HepG2 (cell line): ENCODE data around the gene GJA3. TPM values are rescaled to one million over a fixed set of nuclear protein-coding genes. Genes with fewer than 3 reads are reported as not detected.

Source experiments
- AGO1 ChIP-seq: fragments of 200-400 bp; formaldehyde crosslinking; IDR thresholded peaks from 2 replicates; pipeline ENCODE4 v1.6.1; 2017; ENCODE audit warnings: mild to moderate bottlenecking, low read depth, low read length, moderate library complexity; ENCODE audit not compliant: poor library complexity, severe bottlenecking
- ARNT2 ChIP-seq: sonication (generic); formaldehyde crosslinking; IDR thresholded peaks from 2 replicates; pipeline ENCODE4 v1.8.0; 2022; ENCODE audit warnings: mild to moderate bottlenecking, low read depth, missing genetic modification reagents, moderate library complexity
- CEBPB ChIP-seq: IDR thresholded peaks from 2 replicates; pipeline ENCODE4 v1.6.1; 2011; ENCODE audit warnings: low read depth, low read length, improper control_type of control experiment, borderline replicate concordance
- CEBPG ChIP-seq: IDR thresholded peaks from 2 replicates; pipeline ENCODE4 v1.6.1; 2016
- ELF1 ChIP-seq: sonication (generic); formaldehyde crosslinking; IDR thresholded peaks from 2 replicates; pipeline ENCODE4 v1.4.0; 2020; ENCODE audit warnings: missing genetic modification reagents
- HNRNPK ChIP-seq: fragments of 200-400 bp; formaldehyde crosslinking; IDR thresholded peaks from 2 replicates; pipeline ENCODE4 v1.6.1; 2018; ENCODE audit warnings: low read length, low read depth, moderate library complexity, mild to moderate bottlenecking; ENCODE audit not compliant: poor library complexity, severe bottlenecking
- HOXA3 ChIP-seq: sonication (generic); formaldehyde crosslinking; IDR thresholded peaks from 2 replicates; pipeline ENCODE4 v1.5.0; 2020; ENCODE audit warnings: missing genetic modification reagents
- JARID2 ChIP-seq: sonication (generic); formaldehyde crosslinking; IDR thresholded peaks from 2 replicates; pipeline ENCODE4 v1.8.1; 2023; ENCODE audit warnings: missing genetic modification reagents, inconsistent platforms; ENCODE audit not compliant: insufficient replicate concordance
- NFIC ChIP-seq: IDR thresholded peaks from 2 replicates; pipeline ENCODE4 v1.6.1; 2012; ENCODE audit warnings: mild to moderate bottlenecking, low read length, inconsistent platforms
- ONECUT2 ChIP-seq: sonication (generic); formaldehyde crosslinking; IDR thresholded peaks from 2 replicates; pipeline ENCODE4 v1.4.0; 2020; ENCODE audit warnings: missing genetic modification reagents
- TEAD2 ChIP-seq: sonication (generic); formaldehyde crosslinking; IDR thresholded peaks from 2 replicates; pipeline ENCODE4 v1.9.0; 2021; ENCODE audit warnings: missing genetic modification reagents
- TEAD3 ChIP-seq: optimal IDR thresholded peaks from 2 replicates; pipeline ENCODE3; 2016; ENCODE audit warnings: borderline replicate concordance
- XBP1 ChIP-seq: sonication (generic); formaldehyde crosslinking; IDR thresholded peaks from 2 replicates; pipeline ENCODE4 v1.5.0; 2020; ENCODE audit warnings: missing genetic modification reagents
- ZNF33A ChIP-seq: sonication (generic); formaldehyde crosslinking; IDR thresholded peaks from 2 replicates; pipeline ENCODE4 v1.5.1; 2020; ENCODE audit warnings: missing genetic modification reagents, mild to moderate bottlenecking, moderate library complexity, borderline replicate concordance
- ZNF441 ChIP-seq: sonication (generic); formaldehyde crosslinking; IDR thresholded peaks from 2 replicates; pipeline ENCODE4 v1.7.0; 2021; ENCODE audit warnings: missing genetic modification reagents, borderline replicate concordance
- ZNF773 ChIP-seq: sonication (generic); formaldehyde crosslinking; IDR thresholded peaks from 2 replicates; pipeline ENCODE4 v1.4.0; 2020; ENCODE audit warnings: missing genetic modification reagents, borderline replicate concordance
- ZNF83 ChIP-seq: sonication (generic); formaldehyde crosslinking; IDR thresholded peaks from 2 replicates; pipeline ENCODE4 v1.4.0; 2020; ENCODE audit warnings: missing genetic modification reagents, mild to moderate bottlenecking, borderline replicate concordance
- polyA plus RNA-seq, 8 experiments: library from polyadenylated mRNA; depleted of rRNA in 3 of 8; stranded (reverse) in 7 of 8; unstranded in 1 of 8; fragments of >200 nt; fragmentation: Illumina TruSeq in 4 of 8; extraction: Trizol in 4 of 8; gene quantifications; 2 replicates each; pipeline versions ENCODE4 v1.2.1 to v1.2.3, GENCODE V29; 2011 to 2016; ENCODE audit warnings: low read depth in 4 of 8, missing spikeins in 1 of 8, mixed read lengths in 1 of 8; ENCODE audit not compliant: insufficient read depth in 1 of 8
- total RNA-seq, 5 experiments: library from RNA; depleted of rRNA; stranded (reverse); fragments of >200 nt; fragmentation: Illumina TruSeq; extraction: Trizol; gene quantifications; 2 replicates each; pipeline ENCODE4 v1.2.3, GENCODE V29; 2016; ENCODE audit warnings: low read depth in 1 of 5
- TF ChIP-seq, protein P1 (sequence below): conservative IDR thresholded peaks from 2 replicates; pipeline ENCODE4 v1.6.1; 2018; ENCODE audit warnings: missing genetic modification reagents
- TF ChIP-seq, protein P2 (sequence below): sonication (generic); formaldehyde crosslinking; IDR thresholded peaks from 2 replicates; pipeline ENCODE4 v1.9.0; 2021; ENCODE audit warnings: missing genetic modification reagents, borderline replicate concordance
- TF ChIP-seq, protein P3 (sequence below): sonication (generic); formaldehyde crosslinking; IDR thresholded peaks from 2 replicates; pipeline ENCODE4 v1.5.1; 2020; ENCODE audit warnings: missing genetic modification reagents, mild to moderate bottlenecking, borderline replicate concordance

Gene GJA3
- total and polyA plus RNA-seq, 2 of the 13 experiments (the other 11 are each of a cell fraction or from before 2014, with no cell fraction given) = 0.04 TPM

DNA sequence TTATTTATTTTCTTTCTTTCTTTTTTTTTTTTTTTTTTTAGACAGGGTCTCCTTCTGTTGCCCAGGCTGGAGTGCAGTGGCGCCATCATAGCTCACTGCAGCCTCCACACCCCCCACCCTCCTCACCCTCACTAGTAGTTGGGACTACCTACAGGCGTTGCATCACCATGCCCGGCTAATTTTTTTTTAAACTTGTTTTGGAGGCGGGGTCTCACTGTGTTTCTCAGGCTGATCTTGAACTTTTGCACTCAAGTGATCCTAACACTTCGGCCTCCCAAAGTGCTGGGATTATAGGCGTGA, 33.6 kb downstream of the GJA3 start (continued):
- TF ChIP-seq, protein P1, sequence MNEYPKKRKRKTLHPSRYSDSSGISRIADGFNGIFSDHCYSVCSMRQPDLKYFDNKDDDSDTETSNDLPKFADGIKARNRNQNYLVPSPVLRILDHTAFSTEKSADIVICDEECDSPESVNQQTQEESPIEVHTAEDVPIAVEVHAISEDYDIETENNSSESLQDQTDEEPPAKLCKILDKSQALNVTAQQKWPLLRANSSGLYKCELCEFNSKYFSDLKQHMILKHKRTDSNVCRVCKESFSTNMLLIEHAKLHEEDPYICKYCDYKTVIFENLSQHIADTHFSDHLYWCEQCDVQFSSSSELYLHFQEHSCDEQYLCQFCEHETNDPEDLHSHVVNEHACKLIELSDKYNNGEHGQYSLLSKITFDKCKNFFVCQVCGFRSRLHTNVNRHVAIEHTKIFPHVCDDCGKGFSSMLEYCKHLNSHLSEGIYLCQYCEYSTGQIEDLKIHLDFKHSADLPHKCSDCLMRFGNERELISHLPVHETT (CRISPR knock-in tag) = no peak
- TF ChIP-seq ZNF441 (CRISPR knock-in tag) (no peak), ONECUT2 (CRISPR knock-in tag) (no peak), TEAD2 (no peak), NFIC (no peak), XBP1 (CRISPR knock-in tag) (no peak), HNRNPK (no peak), ZNF33A (CRISPR knock-in tag) (no peak), ZNF773 (CRISPR knock-in tag) (no peak), AGO1 (no peak), ZNF83 (CRISPR knock-in tag) (no peak), HOXA3 (CRISPR knock-in tag) (no peak), CEBPG (CRISPR knock-in tag) (peak; percentile 50), ARNT2 (peak; percentile 5; the same call in 1 of the 2 replicates), ELF1 (CRISPR knock-in tag) (no peak), JARID2 (no peak), TEAD3 (CRISPR knock-in tag) (no peak), CEBPB (peak; percentile 59; the same call in 1 of the 2 replicates)
- TF ChIP-seq, protein P2, sequence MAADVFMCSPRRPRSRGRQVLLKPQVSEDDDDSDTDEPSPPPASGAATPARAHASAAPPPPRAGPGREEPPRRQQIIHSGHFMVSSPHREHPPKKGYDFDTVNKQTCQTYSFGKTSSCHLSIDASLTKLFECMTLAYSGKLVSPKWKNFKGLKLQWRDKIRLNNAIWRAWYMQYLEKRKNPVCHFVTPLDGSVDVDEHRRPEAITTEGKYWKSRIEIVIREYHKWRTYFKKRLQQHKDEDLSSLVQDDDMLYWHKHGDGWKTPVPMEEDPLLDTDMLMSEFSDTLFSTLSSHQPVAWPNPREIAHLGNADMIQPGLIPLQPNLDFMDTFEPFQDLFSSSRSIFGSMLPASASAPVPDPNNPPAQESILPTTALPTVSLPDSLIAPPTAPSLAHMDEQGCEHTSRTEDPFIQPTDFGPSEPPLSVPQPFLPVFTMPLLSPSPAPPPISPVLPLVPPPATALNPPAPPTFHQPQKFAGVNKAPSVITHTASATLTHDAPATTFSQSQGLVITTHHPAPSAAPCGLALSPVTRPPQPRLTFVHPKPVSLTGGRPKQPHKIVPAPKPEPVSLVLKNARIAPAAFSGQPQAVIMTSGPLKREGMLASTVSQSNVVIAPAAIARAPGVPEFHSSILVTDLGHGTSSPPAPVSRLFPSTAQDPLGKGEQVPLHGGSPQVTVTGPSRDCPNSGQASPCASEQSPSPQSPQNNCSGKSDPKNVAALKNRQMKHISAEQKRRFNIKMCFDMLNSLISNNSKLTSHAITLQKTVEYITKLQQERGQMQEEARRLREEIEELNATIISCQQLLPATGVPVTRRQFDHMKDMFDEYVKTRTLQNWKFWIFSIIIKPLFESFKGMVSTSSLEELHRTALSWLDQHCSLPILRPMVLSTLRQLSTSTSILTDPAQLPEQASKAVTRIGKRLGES = no peak
- TF ChIP-seq, protein P3, sequence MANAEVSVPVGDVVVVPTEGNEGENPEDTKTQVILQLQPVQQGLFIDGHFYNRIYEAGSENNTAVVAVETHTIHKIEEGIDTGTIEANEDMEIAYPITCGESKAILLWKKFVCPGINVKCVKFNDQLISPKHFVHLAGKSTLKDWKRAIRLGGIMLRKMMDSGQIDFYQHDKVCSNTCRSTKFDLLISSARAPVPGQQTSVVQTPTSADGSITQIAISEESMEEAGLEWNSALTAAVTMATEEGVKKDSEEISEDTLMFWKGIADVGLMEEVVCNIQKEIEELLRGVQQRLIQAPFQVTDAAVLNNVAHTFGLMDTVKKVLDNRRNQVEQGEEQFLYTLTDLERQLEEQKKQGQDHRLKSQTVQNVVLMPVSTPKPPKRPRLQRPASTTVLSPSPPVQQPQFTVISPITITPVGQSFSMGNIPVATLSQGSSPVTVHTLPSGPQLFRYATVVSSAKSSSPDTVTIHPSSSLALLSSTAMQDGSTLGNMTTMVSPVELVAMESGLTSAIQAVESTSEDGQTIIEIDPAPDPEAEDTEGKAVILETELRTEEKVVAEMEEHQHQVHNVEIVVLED (CRISPR knock-in tag) = no peak
